Activated CD8-positive, alpha-beta T cell treated with anti-CD3 and anti-CD28 coated beads for 36 hours (primary cell): ENCODE measurements around the gene MSGN1. TPM values are rescaled to one million over a fixed set of nuclear protein-coding genes. Genes with fewer than 3 reads are reported as not detected.

Source experiments
- ATAC-seq: fragments of 200-7000 bp; cut with Tn5 transposase; one replicate; pipeline ENCODE4 v1.10.0; 2021; ENCODE audit warnings: mild to moderate bottlenecking, moderate library complexity
- CTCF ChIA-PET: fragments of 350-600 bp; sonication (Branson Sonifier 250); formaldehyde crosslinking; loops from one replicate; lab custom pipeline; 2021; ENCODE audit warnings: antibody characterized with exemption; lab: Charles Lee
- POLR2A ChIA-PET: fragments of 350-600 bp; sonication (Branson Sonifier 250); formaldehyde crosslinking; loops from one replicate; lab custom pipeline; 2021; ENCODE audit warnings: antibody characterized with exemption; lab: Charles Lee
- DNase-seq: peaks from one replicate; pipeline ENCODE4 v3.0.0-alpha.2; 2020
- H3K27ac Mint-ChIP-seq: one replicate; pipeline ENCODE4 v1.8.0; 2021; ENCODE audit warnings: mild to moderate bottlenecking, mixed read lengths
- H3K27me3 Mint-ChIP-seq: one replicate; pipeline ENCODE4 v1.8.0; 2021; ENCODE audit warnings: mixed read lengths
- H3K36me3 Mint-ChIP-seq: one replicate; pipeline ENCODE4 v1.8.0; 2021; ENCODE audit warnings: low read depth, mixed read lengths
- H3K4me1 Mint-ChIP-seq: one replicate; pipeline ENCODE4 v1.8.0; 2021; ENCODE audit warnings: low read depth, mixed read lengths
- H3K4me3 Mint-ChIP-seq: one replicate; pipeline ENCODE4 v1.8.0; 2021; ENCODE audit warnings: mild to moderate bottlenecking, moderate library complexity, mixed read lengths
- H3K9me3 Mint-ChIP-seq: one replicate; pipeline ENCODE4 v1.8.0; 2021; ENCODE audit warnings: mixed read lengths
- CTCF ChIP-seq: fragments of 200-600 bp; IDR thresholded peaks from one replicate; pipeline ENCODE4 v1.8.0; 2022; ENCODE audit warnings: antibody characterized with exemption, mild to moderate bottlenecking
- intact Hi-C: fragments of 100-400 bp; cut with micrococcal nuclease; formaldehyde crosslinking; loops from one replicate; pipeline ENCODE4 v1.10.0; 2022
- total RNA-seq, 2 experiments: library from RNA; stranded (reverse); gene quantifications; one replicate each; pipeline ENCODE4 v1.2.3, GENCODE V29; 2021

Gene MSGN1
- total RNA-seq, 2 experiments from 2014 or later, result not detected

DNA sequence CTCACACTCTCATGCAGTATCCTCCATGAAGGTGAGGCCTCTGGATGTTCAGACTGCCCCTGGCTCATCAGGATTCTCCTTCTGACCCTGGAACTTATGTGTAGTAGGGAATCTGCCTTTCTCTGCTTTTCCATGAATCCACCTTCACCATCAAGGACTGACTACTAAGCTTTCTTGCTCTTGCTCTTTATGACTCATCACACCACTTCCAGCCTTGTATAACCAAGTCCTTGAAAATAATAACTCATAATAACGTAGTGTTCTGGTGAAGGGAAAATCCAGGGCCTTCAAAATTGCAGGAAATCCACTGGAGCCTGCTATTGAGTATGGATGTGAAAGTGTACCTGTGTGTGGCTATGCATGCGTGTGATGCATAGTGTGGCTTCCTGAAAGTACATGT, 50.9 kb downstream of the MSGN1 start:
- Mint-ChIP-seq H3K36me3 (no peaks in the 10 kb centered on the region), H3K9me3 (no peaks in the 10 kb centered on the region), H3K27me3 (peaks cover 2% of the 10 kb centered on the region), H3K4me1 (no peaks in the 10 kb centered on the region), H3K4me3 (no peak overlapping the region), H3K27ac (no peak overlapping the region)
- CTCF ChIA-PET, result interaction anchor here (1.0 kb wide), 1 partner anchor 10 kb away, joined by 3 read pairs; no protein-coding TSS in a partner anchor
- TF ChIP-seq CTCF, result no peak
- ATAC-seq (no peak), DNase-seq (no peak)
- POLR2A ChIA-PET, result no interaction called here
- intact Hi-C loops, result no loop called here

Other genes with a start within 250 kb of the MSGN1 start
- gene SMC6, start 62.6 kb upstream of the MSGN1 start, total RNA-seq, result 10 to 100 TPM; 19.7 to 19.9 TPM
- gene GEN1, start 62.3 kb upstream of the MSGN1 start, total RNA-seq, result 10 to 100 TPM; 19.8 to 27.6 TPM
- gene KCNS3, start 62.2 kb downstream of the MSGN1 start, total RNA-seq, result not detected